Ammon's horn (tissue), 1 donor: ENCODE measurements around the gene PPME1.
"Not testable (repeated sequence)": the region's sequence is repeated elsewhere in the genome, so short reads cannot be mapped to it uniquely, and the experiment has no call there.

Experiments used
- DNase-seq: peaks from one replicate; pipeline ENCODE4 v3.0.0-alpha.2; 2016; ENCODE audit warnings: low spot score

The PPME1 gene

GRCh38 chr11:74170694-74171629 is at the start of gene PPME1, which contains the start of gene C2CD3:
Gene PPME1 (plus strand): TSS chr11:74171289. CDS start chr11:74171422, 133 bp downstream.
Gene C2CD3 (minus strand): TSS chr11:74171002. CDS start chr11:74170792, 210 bp downstream.
- peak; percentile 99 for DNase-seq

GRCh38 chr11:74121804-74122203 is 49.3 kb upstream of the PPME1 start:
- DNase-seq, result no peak

GRCh38 chr11:74123008-74123448 is 48.1 kb upstream of the PPME1 start:
- no peak for DNase-seq

- DNase-seq, result not testable (repeated sequence)
These were observed 42.0 kb upstream of the PPME1 start for GRCh38 chr11:74129121-74129520.

- DNase-seq, result no peak
These were observed 38.3 kb upstream of the PPME1 start for GRCh38 chr11:74132833-74133232.

- DNase-seq, result no peak
These were observed 37.7 kb upstream of the PPME1 start for GRCh38 chr11:74133436-74133835.

GRCh38 chr11:74134661-74135060 is 36.4 kb upstream of the PPME1 start:
- DNase-seq, result no peak

GRCh38 chr11:74135127-74135840 is 35.8 kb upstream of the PPME1 start:
- DNase-seq, result no peak

GRCh38 chr11:74138021-74138420 is 33.1 kb upstream of the PPME1 start:
- DNase-seq, result no peak

- DNase-seq, result peak; percentile 49
These were observed 32.5 kb upstream of the PPME1 start for GRCh38 chr11:74138572-74138971.

GRCh38 chr11:74139151-74139918 is 31.8 kb upstream of the PPME1 start:
- DNase-seq, result no peak

GRCh38 chr11:74139919-74140431 is 31.1 kb upstream of the PPME1 start:
- DNase-seq, result not testable (repeated sequence)

- no peak for DNase-seq
These were observed 29.8 kb upstream of the PPME1 start for GRCh38 chr11:74141241-74141695.

- DNase-seq, result no peak
These were observed 29.2 kb upstream of the PPME1 start for GRCh38 chr11:74141908-74142307.

GRCh38 chr11:74142624-74143023 is 28.5 kb upstream of the PPME1 start:
- no peak for DNase-seq

- no peak for DNase-seq
These were observed 26.5 kb upstream of the PPME1 start for GRCh38 chr11:74144592-74144991.

GRCh38 chr11:74147199-74147929 is 23.7 kb upstream of the PPME1 start:
- no peak for DNase-seq

GRCh38 chr11:74153224-74153623 is 17.9 kb upstream of the PPME1 start:
- DNase-seq, result no peak

GRCh38 chr11:74154620-74155281 is 16.3 kb upstream of the PPME1 start:
- DNase-seq, result no peak

- DNase-seq, result no peak
These were observed 13.9 kb upstream of the PPME1 start for GRCh38 chr11:74157169-74157568.
